ENCODE measurements around the gene PPP3CA.
"Not testable (repeated sequence)": the region's sequence is repeated elsewhere in the genome, so short reads cannot be mapped to it uniquely, and the experiment has no call there.

PPP3CA gene

GRCh38 chr4:101101072-101101471, 246.3 kb downstream of the PPP3CA start:
- Histone ChIP-seq H3K79me2 (ENCODE audit: insufficient read depth, low read length) (no peaks in the 10 kb centered on the region), H3K27ac (ENCODE audit: low read depth, low read length, poor library complexity, severe bottlenecking) (no peak overlapping the region)
- no peak for TF ChIP-seq CTCF (IDR thresholded peaks at IDR 0.05; ENCODE audit: low read length)
- TF ChIP-seq EZH2 (IDR thresholded peaks at IDR 0.05; ENCODE audit: borderline replicate concordance, low read length): no peak

GRCh38 chr4:101098666-101099400, 248.5 kb downstream of the PPP3CA start:
- Histone ChIP-seq H3K36me3 (ENCODE audit: insufficient read depth, low read length) (peaks cover 17% of the 10 kb centered on the region; the same call in 1 of the 2 replicates), H3K27ac (ENCODE audit: low read depth, low read length, poor library complexity, severe bottlenecking) (no peak overlapping the region), H3K9ac (ENCODE audit: low read length) (no peak overlapping the region), H3K27me3 (ENCODE audit: insufficient read depth, low read length) (no peaks in the 10 kb centered on the region), H3K9me2 (ENCODE audit: low read depth, low read length) (no peaks in the 10 kb centered on the region), H3K4me1 (ENCODE audit: insufficient read depth, low read length, severe bottlenecking) (peaks cover 22% of the 10 kb centered on the region), H3K4me2 (ENCODE audit: low read length) (no peak overlapping the region), H3F3A (ENCODE audit: insufficient read depth, low read length) (no peaks in the 10 kb centered on the region), H3K4me3 (ENCODE audit: low read depth, low read length, poor library complexity, severe bottlenecking) (no peak overlapping the region), H2AFZ (ENCODE audit: low read length) (no peak overlapping the region), H4K20me1 (ENCODE audit: insufficient read depth, low read length) (no peaks in the 10 kb centered on the region), H3K79me2 (ENCODE audit: insufficient read depth, low read length) (no peaks in the 10 kb centered on the region), H3K9me3 (ENCODE audit: low read length) (no peaks in the 10 kb centered on the region)
- TF ChIP-seq CTCF (IDR thresholded peaks at IDR 0.05; ENCODE audit: low read length) (no peak), EZH2 (IDR thresholded peaks at IDR 0.05; ENCODE audit: borderline replicate concordance, low read length) (no peak)

More at GRCh38 chr4:101101072-101101471, 246.3 kb downstream of the PPP3CA start:
- Histone ChIP-seq H3K9me3 (ENCODE audit: low read length) (no peaks in the 10 kb centered on the region), H3K4me1 (ENCODE audit: insufficient read depth, low read length, severe bottlenecking) (peaks cover 38% of the 10 kb centered on the region), H3K9me2 (ENCODE audit: low read depth, low read length) (no peaks in the 10 kb centered on the region), H3K9ac (ENCODE audit: low read length) (no peak overlapping the region), H3K36me3 (ENCODE audit: insufficient read depth, low read length) (peaks cover 17% of the 10 kb centered on the region; the same call in 1 of the 2 replicates), H3K4me3 (ENCODE audit: low read depth, low read length, poor library complexity, severe bottlenecking) (no peak overlapping the region), H2AFZ (ENCODE audit: low read length) (no peak overlapping the region), H3F3A (ENCODE audit: insufficient read depth, low read length) (no peaks in the 10 kb centered on the region), H4K20me1 (ENCODE audit: insufficient read depth, low read length) (no peaks in the 10 kb centered on the region), H3K27me3 (ENCODE audit: insufficient read depth, low read length) (no peaks in the 10 kb centered on the region), H3K4me2 (ENCODE audit: low read length) (no peak overlapping the region)

GRCh38 chr4:101092609-101093008, 254.7 kb downstream of the PPP3CA start:
- not testable (repeated sequence) for H3K4me2 ChIP-seq (ENCODE audit: low read length); H3K9me2 ChIP-seq (ENCODE audit: low read depth, low read length); H3K27me3 ChIP-seq (ENCODE audit: insufficient read depth, low read length); H3K4me1 ChIP-seq (ENCODE audit: insufficient read depth, low read length, severe bottlenecking); H3F3A ChIP-seq (ENCODE audit: insufficient read depth, low read length); H4K20me1 ChIP-seq (ENCODE audit: insufficient read depth, low read length); H3K27ac ChIP-seq (ENCODE audit: low read depth, low read length, poor library complexity, severe bottlenecking); H3K4me3 ChIP-seq (ENCODE audit: low read depth, low read length, poor library complexity, severe bottlenecking); H2AFZ ChIP-seq (ENCODE audit: low read length); H3K9ac ChIP-seq (ENCODE audit: low read length); H3K9me3 ChIP-seq (ENCODE audit: low read length); H3K79me2 ChIP-seq (ENCODE audit: insufficient read depth, low read length)
- H3K36me3 ChIP-seq (ENCODE audit: insufficient read depth, low read length): peaks cover 13% of the 10 kb centered on the region

GRCh38 chr4:101089168-101089567, 258.2 kb downstream of the PPP3CA start:
- no peak overlapping the region for H3K4me2 ChIP-seq (ENCODE audit: low read length)
- no peak overlapping the region for H3K4me3 ChIP-seq (ENCODE audit: low read depth, low read length, poor library complexity, severe bottlenecking)
- H3K36me3 ChIP-seq (ENCODE audit: insufficient read depth, low read length): peaks cover 9% of the 10 kb centered on the region
- peaks cover 30% of the 10 kb centered on the region for H3K4me1 ChIP-seq (ENCODE audit: insufficient read depth, low read length, severe bottlenecking)
- H3K9me3 ChIP-seq (ENCODE audit: low read length): no peaks in the 10 kb centered on the region
- no peaks in the 10 kb centered on the region for H3K79me2 ChIP-seq (ENCODE audit: insufficient read depth, low read length)
- H3K9me2 ChIP-seq (ENCODE audit: low read depth, low read length): no peaks in the 10 kb centered on the region
- no peak overlapping the region for H3K9ac ChIP-seq (ENCODE audit: low read length)
- no peaks in the 10 kb centered on the region for H3K27me3 ChIP-seq (ENCODE audit: insufficient read depth, low read length)
- TF ChIP-seq CTCF (IDR thresholded peaks at IDR 0.05; ENCODE audit: low read length) (no peak), EZH2 (IDR thresholded peaks at IDR 0.05; ENCODE audit: borderline replicate concordance, low read length) (no peak)
- H4K20me1 ChIP-seq (ENCODE audit: insufficient read depth, low read length): no peaks in the 10 kb centered on the region
- no peak overlapping the region for H2AFZ ChIP-seq (ENCODE audit: low read length)
- no peak overlapping the region for H3K27ac ChIP-seq (ENCODE audit: low read depth, low read length, poor library complexity, severe bottlenecking)
- H3F3A ChIP-seq (ENCODE audit: insufficient read depth, low read length): no peaks in the 10 kb centered on the region
